Measurements from ENCODE around the gene CNTLN. TPM values are rescaled to one million over a fixed set of nuclear protein-coding genes. Genes with fewer than 3 reads are reported as not detected.

CNTLN gene
- total and polyA plus RNA-seq, 2 of the 13 experiments (the other 11 are each of a cell fraction or from before 2014, with no cell fraction given), result 1.5 to 5.7 TPM

- TF ChIP-seq, protein P1, sequence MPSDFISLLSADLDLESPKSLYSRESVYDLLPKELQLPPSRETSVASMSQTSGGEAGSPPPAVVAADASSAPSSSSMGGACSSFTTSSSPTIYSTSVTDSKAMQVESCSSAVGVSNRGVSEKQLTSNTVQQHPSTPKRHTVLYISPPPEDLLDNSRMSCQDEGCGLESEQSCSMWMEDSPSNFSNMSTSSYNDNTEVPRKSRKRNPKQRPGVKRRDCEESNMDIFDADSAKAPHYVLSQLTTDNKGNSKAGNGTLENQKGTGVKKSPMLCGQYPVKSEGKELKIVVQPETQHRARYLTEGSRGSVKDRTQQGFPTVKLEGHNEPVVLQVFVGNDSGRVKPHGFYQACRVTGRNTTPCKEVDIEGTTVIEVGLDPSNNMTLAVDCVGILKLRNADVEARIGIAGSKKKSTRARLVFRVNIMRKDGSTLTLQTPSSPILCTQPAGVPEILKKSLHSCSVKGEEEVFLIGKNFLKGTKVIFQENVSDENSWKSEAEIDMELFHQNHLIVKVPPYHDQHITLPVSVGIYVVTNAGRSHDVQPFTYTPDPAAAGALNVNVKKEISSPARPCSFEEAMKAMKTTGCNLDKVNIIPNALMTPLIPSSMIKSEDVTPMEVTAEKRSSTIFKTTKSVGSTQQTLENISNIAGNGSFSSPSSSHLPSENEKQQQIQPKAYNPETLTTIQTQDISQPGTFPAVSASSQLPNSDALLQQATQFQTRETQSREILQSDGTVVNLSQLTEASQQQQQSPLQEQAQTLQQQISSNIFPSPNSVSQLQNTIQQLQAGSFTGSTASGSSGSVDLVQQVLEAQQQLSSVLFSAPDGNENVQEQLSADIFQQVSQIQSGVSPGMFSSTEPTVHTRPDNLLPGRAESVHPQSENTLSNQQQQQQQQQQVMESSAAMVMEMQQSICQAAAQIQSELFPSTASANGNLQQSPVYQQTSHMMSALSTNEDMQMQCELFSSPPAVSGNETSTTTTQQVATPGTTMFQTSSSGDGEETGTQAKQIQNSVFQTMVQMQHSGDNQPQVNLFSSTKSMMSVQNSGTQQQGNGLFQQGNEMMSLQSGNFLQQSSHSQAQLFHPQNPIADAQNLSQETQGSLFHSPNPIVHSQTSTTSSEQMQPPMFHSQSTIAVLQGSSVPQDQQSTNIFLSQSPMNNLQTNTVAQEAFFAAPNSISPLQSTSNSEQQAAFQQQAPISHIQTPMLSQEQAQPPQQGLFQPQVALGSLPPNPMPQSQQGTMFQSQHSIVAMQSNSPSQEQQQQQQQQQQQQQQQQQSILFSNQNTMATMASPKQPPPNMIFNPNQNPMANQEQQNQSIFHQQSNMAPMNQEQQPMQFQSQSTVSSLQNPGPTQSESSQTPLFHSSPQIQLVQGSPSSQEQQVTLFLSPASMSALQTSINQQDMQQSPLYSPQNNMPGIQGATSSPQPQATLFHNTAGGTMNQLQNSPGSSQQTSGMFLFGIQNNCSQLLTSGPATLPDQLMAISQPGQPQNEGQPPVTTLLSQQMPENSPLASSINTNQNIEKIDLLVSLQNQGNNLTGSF (CRISPR knock-in tag; IDR thresholded peaks at IDR 0.05), result no peak; the same call in none of the 2 replicates
- TF ChIP-seq, protein P2, sequence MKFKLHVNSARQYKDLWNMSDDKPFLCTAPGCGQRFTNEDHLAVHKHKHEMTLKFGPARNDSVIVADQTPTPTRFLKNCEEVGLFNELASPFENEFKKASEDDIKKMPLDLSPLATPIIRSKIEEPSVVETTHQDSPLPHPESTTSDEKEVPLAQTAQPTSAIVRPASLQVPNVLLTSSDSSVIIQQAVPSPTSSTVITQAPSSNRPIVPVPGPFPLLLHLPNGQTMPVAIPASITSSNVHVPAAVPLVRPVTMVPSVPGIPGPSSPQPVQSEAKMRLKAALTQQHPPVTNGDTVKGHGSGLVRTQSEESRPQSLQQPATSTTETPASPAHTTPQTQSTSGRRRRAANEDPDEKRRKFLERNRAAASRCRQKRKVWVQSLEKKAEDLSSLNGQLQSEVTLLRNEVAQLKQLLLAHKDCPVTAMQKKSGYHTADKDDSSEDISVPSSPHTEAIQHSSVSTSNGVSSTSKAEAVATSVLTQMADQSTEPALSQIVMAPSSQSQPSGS (CRISPR knock-in tag; IDR thresholded peaks at IDR 0.05), result 0 out of 2 replicates have a peak, but pooled peaks have one; percentile 24
- TF ChIP-seq RBFOX2 (IDR thresholded peaks at IDR 0.05; ENCODE audit: low read depth, low read length), result peak; percentile 84
- peak; percentile 66; the same call in 1 of the 2 replicates for TF ChIP-seq ZSCAN5A (CRISPR knock-in tag; IDR thresholded peaks at IDR 0.05; ENCODE audit: borderline replicate concordance)
- TF ChIP-seq, protein P3, sequence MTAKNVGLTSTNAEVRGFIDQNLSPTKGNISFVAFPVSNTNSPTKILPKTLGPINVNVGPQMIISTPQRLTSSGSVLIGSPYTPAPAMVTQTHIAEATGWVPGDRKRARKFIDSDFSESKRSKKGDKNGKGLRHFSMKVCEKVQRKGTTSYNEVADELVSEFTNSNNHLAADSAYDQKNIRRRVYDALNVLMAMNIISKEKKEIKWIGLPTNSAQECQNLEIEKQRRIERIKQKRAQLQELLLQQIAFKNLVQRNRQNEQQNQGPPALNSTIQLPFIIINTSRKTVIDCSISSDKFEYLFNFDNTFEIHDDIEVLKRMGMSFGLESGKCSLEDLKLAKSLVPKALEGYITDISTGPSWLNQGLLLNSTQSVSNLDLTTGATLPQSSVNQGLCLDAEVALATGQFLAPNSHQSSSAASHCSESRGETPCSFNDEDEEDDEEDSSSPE (CRISPR knock-in tag; IDR thresholded peaks at IDR 0.05), result peak; percentile 97
- no peak for TF ChIP-seq U2AF1 (optimal IDR thresholded peaks at IDR 0.05; ENCODE audit: low read depth, low read length)
- TF ChIP-seq ZNF33A (CRISPR knock-in tag; IDR thresholded peaks at IDR 0.05; ENCODE audit: borderline replicate concordance), result no peak
- TF ChIP-seq KMT2B (CRISPR knock-in tag; IDR thresholded peaks at IDR 0.05), result peak; percentile 52
- TF ChIP-seq ARNT (IDR thresholded peaks at IDR 0.05), result no peak
- no peak for TF ChIP-seq PITX1 (CRISPR knock-in tag; IDR thresholded peaks at IDR 0.05)
- no peak for TF ChIP-seq FOXA1 (IDR thresholded peaks at IDR 0.05)
- TF ChIP-seq FOXA1 (CRISPR knock-in tag; IDR thresholded peaks at IDR 0.05), result no peak
- peak; percentile 87; the same call in 1 of the 2 replicates for TF ChIP-seq CHCHD3 (CRISPR knock-in tag; IDR thresholded peaks at IDR 0.05)
- TF ChIP-seq MYC (CRISPR knock-in tag; IDR thresholded peaks at IDR 0.05; ENCODE audit: borderline replicate concordance), result peak; percentile 74
- TF ChIP-seq BRF2 (CRISPR knock-in tag; IDR thresholded peaks at IDR 0.05), result peak; percentile 87; the same call in 1 of the 2 replicates
These were observed at the start of gene CNTLN (continued) for GRCh38 chr9:17134396-17135294.
